Right hindlimb (tissue), 1 donor: Measurements from ENCODE around the gene LRRC56.
"Not testable (repeated sequence)": the region's sequence is repeated elsewhere in the genome, so short reads cannot be mapped to it uniquely, and the experiment has no call there.

Experiments
- DNase-seq: peaks from one replicate; pipeline ENCODE4 v3.0.0-alpha.2; 2018

The LRRC56 gene

DNA sequence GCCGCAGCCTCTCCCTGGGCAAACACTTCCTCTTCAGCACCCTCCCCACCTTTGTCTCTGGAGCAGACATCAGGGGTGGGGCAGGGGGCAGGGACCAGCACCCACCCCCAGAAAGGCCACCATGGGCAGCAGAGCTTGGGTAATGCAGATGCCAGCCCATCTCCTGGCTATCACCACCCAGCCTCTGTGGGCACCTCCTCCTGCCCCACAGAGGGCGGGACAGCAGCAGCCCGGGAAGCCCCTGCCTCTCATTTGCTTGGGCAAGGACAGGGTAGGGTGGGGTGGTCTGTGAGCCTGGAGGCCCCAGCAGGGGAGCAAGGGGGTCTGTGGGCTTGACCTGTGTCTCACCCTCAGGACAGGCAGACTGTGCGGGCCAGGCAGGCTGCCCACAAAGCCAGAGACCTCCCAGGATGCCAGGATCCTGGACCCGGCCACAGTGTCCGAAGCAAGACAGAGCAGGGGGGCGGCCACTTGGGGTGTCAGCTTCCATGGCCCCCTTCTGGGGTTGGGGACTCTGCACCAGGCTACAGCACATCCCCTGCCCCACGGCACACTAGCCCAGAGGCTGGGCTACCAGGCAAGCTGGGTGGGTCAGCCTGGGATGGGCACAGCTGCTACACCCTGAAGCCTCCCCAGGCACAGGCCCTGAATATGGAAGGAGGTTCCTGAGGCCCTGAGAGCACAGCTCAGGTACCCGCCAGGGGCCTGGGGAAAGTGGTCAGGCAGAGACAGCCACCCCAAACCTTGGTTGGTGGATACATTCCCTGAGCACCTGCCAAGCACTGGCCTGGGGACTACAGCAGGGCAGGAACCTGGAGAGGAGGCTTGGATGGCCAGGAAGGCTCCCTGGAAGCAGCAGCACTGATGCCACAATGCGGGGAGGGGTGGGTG lies 34.8 kb upstream of the LRRC56 start:
- DNase-seq, result no peak

- DNase-seq, result no peak
Observed at GRCh38 chr11:503179-503981, 33.9 kb upstream of the LRRC56 start.

DNA sequence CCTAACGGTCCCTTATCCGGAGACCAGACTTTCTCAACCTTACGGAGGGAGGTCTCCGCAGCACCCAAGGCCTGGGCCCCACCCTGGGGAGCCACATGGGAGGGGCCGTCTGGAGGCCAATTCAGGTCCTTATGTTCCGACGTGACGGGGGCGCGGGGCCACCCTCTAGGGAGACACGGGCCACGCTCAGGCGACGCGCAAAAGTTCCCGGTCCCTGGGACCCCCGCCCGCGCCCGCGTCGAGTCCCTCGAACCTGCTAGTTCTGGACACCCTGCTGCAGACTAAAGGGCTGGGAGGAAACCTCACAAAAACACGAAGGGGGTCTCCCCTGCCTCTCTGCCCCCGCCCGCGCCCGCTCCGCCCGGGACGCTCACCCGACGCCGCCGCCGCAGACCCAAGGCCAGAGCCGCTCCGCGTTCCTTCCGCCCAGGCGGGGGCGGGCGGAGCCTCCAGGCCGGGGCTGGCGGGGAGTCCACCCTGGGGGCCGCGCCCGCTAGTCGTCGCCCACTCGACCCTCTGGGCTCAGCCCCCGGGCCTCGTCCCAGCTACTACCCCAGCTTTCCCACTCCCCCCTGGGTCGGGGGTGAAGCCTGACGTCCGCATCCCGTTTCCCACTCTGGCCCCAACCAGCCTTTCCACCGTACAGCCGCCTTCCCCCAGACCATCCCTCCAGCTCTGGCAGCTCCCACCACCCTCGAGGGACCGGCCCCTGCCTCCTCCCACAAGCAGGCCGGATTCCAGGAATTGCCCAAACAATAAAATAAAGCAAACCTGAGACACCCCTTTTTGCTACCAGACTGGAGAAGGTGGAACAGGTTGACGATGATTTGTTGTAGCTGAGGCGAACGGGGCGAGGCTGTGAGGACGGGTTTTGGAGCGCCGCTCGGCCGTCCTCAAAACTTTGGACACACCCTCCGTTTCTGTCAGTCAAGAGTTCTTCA lies 33.0 kb upstream of the LRRC56 start:
- DNase-seq, result peak; percentile 69

GRCh38 chr11:504994-505344 lies 32.4 kb upstream of the LRRC56 start:
- DNase-seq, result no peak

DNA sequence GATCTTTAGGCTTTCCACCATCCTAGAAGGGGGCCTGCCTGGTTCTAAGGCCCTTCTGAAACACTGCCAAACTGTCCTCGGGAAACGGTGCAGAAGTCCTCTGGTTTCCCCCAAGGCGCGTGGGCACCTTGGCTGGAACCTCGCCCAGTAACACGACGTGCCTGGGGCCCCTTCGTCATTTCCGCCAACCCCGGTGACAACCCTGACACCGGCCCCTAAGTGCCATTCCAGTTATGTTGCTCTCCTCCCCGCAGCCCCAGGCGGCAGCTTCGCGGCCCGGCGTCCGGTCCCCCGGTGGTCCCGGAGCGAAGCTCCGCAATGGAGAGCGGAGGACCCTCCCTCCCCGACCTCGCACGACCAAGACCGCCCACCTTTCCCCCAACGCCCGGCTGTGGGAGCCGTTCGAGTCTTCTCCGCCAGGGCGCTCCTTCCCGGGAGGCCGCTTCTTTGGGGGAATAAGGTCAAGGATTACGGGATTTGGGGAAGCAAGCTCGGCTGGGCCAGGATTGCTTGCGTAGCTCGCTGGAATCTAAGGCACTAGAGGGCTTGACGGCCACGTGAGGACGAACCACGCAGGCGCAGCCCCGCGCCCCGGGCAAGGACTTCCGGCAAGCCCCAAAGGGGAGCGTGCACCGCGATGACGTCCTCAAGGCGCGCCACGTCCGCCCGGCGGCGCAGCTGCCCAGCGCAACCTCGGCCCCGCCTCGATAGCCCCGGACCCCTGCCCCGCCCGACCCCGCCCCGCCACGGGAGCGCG lies 30.9 kb upstream of the LRRC56 start:
- peak; percentile 99 for DNase-seq

- DNase-seq, result peak; percentile 99
Observed at GRCh38 chr11:506995-507726, 30.2 kb upstream of the LRRC56 start, which contains the start of gene RNH1. Gene RNH1, minus strand, starts transcription at chr11:507242. Its CDS starts 5,080 bp downstream, at chr11:502162.

- DNase-seq, result no peak
Observed at GRCh38 chr11:507727-508515, 29.4 kb upstream of the LRRC56 start.

- DNase-seq, result no peak
Observed at GRCh38 chr11:508956-509355, 28.4 kb upstream of the LRRC56 start.

- DNase-seq, result no peak
Observed at GRCh38 chr11:512761-513595, 24.3 kb upstream of the LRRC56 start.

GRCh38 chr11:514606-515005 lies 22.7 kb upstream of the LRRC56 start:
- DNase-seq, result no peak

- no peak for DNase-seq
Observed at GRCh38 chr11:515131-515530, 22.2 kb upstream of the LRRC56 start.

DNA sequence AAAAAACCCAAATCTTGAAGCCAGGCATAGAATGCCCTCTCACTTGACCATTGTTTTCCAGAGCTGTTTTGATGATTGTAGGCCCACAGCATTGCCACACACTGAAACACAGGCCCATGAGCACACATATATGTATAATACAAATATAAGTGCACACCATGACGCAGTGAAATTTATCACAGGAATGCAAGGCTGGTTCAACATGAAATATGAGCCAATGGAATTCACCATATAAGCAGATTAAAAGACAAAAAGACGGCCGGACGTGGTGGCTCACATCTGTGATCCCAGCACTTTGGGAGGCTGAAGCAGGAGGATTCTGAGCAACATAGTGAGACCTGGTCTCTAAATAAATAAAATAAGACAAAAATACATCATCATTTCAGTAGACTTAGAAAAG lies 20.9 kb upstream of the LRRC56 start:
- no peak for DNase-seq

GRCh38 chr11:516918-517685 lies 20.2 kb upstream of the LRRC56 start:
- not testable (repeated sequence) for DNase-seq

DNA sequence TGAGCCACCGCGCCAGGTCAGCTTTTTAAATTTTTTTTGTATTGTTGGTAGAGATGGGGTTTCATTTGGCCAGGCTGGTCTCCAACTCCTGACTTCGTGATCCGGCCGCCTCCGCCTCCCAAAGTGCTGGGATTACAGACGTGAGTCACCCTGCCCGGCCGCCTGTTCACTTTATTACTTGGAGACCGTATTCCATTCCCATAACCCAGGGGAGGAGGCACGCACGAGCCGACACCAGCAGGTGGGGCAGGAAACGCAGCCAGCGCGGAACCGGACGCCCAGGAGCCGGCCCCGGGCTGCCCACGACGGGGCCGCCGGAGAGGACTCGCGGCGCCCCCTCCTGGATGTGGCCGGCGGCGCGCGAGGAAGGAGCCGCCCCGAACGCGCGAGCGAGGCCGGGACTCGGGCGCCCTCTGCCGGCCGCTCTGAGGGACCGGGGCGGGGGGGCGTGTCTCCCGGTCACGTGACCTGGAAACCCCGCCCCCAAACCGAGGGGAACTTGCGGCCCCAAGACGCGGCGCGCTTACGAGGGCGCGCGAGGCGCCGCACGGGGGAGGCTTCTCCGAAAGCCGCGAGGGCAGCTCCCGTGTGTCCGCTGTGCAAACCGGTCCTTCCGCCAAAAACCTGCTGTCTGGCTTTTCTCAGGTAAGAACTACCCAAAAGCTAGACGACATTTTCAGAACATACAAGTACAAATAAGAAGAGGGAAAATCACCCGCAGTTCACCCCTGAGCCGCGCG lies 18.7 kb upstream of the LRRC56 start:
- DNase-seq, result peak; percentile 89

DNA sequence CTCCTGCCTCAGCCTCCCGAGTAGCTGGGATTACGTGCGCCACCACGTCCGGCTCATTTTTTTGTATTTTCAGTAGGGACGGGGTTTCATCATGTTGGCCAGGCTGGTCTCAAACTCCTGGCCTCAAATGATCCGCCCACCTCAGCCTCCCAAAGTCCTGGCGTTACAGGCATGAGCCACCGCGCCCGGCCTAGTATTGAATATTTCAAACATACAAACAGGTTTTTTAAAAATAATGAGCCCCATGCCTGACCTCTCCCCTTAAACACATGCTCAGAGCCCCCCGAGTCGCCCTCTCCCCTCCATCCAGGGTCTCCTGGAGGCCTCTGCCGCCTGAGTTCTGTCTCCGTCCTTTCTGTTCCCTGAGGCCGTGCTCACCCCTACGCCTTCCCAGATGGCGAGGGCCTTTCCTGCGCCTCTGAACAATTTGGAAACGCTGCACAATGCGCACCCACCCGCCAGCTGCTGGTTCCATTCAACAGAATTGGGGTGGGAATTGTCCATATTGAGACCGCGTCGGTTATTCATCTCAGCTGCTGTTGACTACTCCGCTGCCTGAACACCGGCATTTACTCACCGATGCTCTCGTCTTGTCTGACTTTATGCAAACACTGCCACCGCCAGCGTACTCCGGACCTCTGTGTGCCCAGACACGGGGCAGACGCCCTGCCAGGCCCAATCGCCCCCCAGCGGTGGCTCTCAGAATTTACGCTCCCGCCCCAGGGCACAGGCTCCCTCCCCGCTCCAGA lies 16.7 kb upstream of the LRRC56 start:
- no peak for DNase-seq

DNA sequence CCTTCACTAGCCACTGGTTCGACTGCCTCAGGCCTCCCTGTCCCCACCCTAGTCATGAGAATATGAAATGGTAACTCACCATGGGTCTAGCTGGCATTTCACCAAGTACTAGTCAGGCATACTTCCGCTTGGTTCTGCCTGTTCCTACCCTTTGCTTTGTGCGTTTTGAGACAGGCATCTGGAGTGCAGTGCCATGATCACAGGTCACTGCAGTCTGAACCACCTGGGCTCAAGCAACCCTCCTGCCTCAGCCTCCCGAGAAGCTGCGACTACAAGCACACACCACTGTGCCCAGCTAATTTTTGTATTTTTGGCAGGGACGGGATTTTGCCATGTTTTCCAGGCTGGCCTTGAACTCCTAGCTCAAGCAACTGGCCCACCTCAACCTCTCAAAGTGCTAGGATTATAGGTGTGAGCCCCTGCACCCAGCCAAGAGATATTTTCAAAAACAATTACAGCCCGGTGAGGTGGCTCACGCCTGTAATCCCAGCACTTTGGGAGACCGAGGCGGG lies 16.1 kb upstream of the LRRC56 start:
- DNase-seq, result no peak

DNA sequence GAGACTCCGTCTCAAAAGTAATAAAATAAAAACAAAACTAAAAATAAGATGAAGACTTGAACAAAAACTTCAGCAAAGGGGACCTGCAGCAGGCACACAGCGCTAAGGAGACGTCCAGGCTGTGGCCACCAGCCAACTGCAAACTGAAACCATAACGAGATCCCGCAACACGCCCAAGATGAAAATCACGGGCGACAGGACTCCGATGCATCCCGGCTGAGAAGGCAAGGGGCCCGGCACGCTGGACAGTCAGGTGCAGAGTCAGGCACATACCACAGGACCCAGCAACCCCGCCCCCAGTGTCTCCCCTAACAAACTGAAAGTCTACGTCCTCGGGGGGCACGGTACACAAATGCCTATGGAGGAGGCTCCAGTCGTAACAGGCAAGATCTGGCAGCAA lies 11.1 kb upstream of the LRRC56 start:
- DNase-seq, result no peak
